HepG2 (cell line): Measurements from ENCODE around the gene GPRC5B. TPM values are rescaled to one million over a fixed set of nuclear protein-coding genes. Genes with fewer than 3 reads are reported as not detected.

Experiments
- ARHGAP35 ChIP-seq: sonication (generic); formaldehyde crosslinking; IDR thresholded peaks from 2 replicates; pipeline ENCODE4 v1.9.0; 2022; ENCODE audit warnings: mild to moderate bottlenecking, inconsistent platforms, moderate library complexity, missing genetic modification reagents, borderline replicate concordance
- ARNT2 ChIP-seq: sonication (generic); formaldehyde crosslinking; IDR thresholded peaks from 2 replicates; pipeline ENCODE4 v1.8.0; 2022; ENCODE audit warnings: mild to moderate bottlenecking, low read depth, missing genetic modification reagents, moderate library complexity
- ATF7 ChIP-seq, 2 experiments: fragments of 450-650 bp in 1 of 2; sonication (generic) in 1 of 2; formaldehyde crosslinking in 1 of 2; IDR thresholded peaks; 2 replicates each; pipeline versions ENCODE4 v1.4.0 to v1.6.1; 2016 to 2020; ENCODE audit warnings: antibody characterized with exemption in 1 of 2, mild to moderate bottlenecking in 1 of 2, missing genetic modification reagents in 1 of 2
- CTCF ChIP-seq: sonication (generic); formaldehyde crosslinking; IDR thresholded peaks from 2 replicates; pipeline ENCODE4 v1.5.0; 2020; ENCODE audit warnings: mild to moderate bottlenecking, missing genetic modification reagents, moderate library complexity
- HNF4A ChIP-seq: sonication (generic); formaldehyde crosslinking; IDR thresholded peaks from 2 replicates; pipeline ENCODE4 v1.4.0; 2020; ENCODE audit warnings: missing genetic modification reagents
- MTA1 ChIP-seq: sonication (generic); formaldehyde crosslinking; IDR thresholded peaks from 2 replicates; pipeline ENCODE4 v1.4.0; 2020; ENCODE audit warnings: missing genetic modification reagents, mild to moderate bottlenecking, borderline replicate concordance
- MXD3 ChIP-seq: IDR thresholded peaks from 2 replicates; pipeline ENCODE4 v1.6.1; 2016; ENCODE audit warnings: mild to moderate bottlenecking, missing biosample characterization, missing genetic modification reagents
- PCBP2 ChIP-seq: fragments of 200-400 bp; formaldehyde crosslinking; optimal IDR thresholded peaks from 2 replicates; pipeline ENCODE3; 2018; ENCODE audit warnings: low read length, low read depth; ENCODE audit not compliant: poor library complexity, severe bottlenecking
- SP4 ChIP-seq: sonication (generic); formaldehyde crosslinking; IDR thresholded peaks from 2 replicates; pipeline ENCODE4 v1.8.1; 2023; ENCODE audit warnings: mild to moderate bottlenecking, missing genetic modification reagents
- SRSF1 ChIP-seq: fragments of 200-400 bp; formaldehyde crosslinking; optimal IDR thresholded peaks from 2 replicates; pipeline ENCODE3; 2017; ENCODE audit warnings: mild to moderate bottlenecking, low read depth, low read length, moderate library complexity
- TFDP1 ChIP-seq: IDR thresholded peaks from 2 replicates; pipeline ENCODE4 v1.6.1; 2016; ENCODE audit warnings: missing compliant biosample characterization, missing genetic modification reagents, borderline replicate concordance
- XRCC5 ChIP-seq: fragments of 200-400 bp; formaldehyde crosslinking; optimal IDR thresholded peaks from 2 replicates; pipeline ENCODE3; 2017; ENCODE audit warnings: mild to moderate bottlenecking, low read length
- ZBTB7A ChIP-seq: sonication (generic); formaldehyde crosslinking; IDR thresholded peaks from 2 replicates; pipeline ENCODE4 v1.8.0; 2022; ENCODE audit warnings: mild to moderate bottlenecking, missing genetic modification reagents
- ZNF230 ChIP-seq: sonication (generic); formaldehyde crosslinking; IDR thresholded peaks from 2 replicates; pipeline ENCODE4 v1.4.0; 2020; ENCODE audit warnings: mild to moderate bottlenecking, missing genetic modification reagents
- ZNF350 ChIP-seq: sonication (generic); formaldehyde crosslinking; IDR thresholded peaks from 2 replicates; pipeline ENCODE4 v1.4.0; 2020; ENCODE audit warnings: mild to moderate bottlenecking, low read depth, missing genetic modification reagents, borderline replicate concordance
- ZNF572 ChIP-seq: sonication (generic); formaldehyde crosslinking; IDR thresholded peaks from 2 replicates; pipeline ENCODE4 v1.5.1; 2020; ENCODE audit warnings: mild to moderate bottlenecking, missing genetic modification reagents
- ZNF687 ChIP-seq: sonication (generic); formaldehyde crosslinking; IDR thresholded peaks from 2 replicates; pipeline ENCODE4 v1.5.1; 2020; ENCODE audit warnings: mild to moderate bottlenecking, missing genetic modification reagents, moderate library complexity
- ZNF737 ChIP-seq: sonication (generic); formaldehyde crosslinking; IDR thresholded peaks from 2 replicates; pipeline ENCODE4 v1.5.0; 2020; ENCODE audit warnings: missing genetic modification reagents, mild to moderate bottlenecking, borderline replicate concordance
- ZNF782 ChIP-seq: sonication (generic); formaldehyde crosslinking; IDR thresholded peaks from 2 replicates; pipeline ENCODE4 v1.4.0; 2020; ENCODE audit warnings: missing genetic modification reagents, mild to moderate bottlenecking, borderline replicate concordance
- ZSCAN20 ChIP-seq: sonication (generic); formaldehyde crosslinking; IDR thresholded peaks from 2 replicates; pipeline ENCODE4 v1.4.0; 2020; ENCODE audit warnings: missing genetic modification reagents, mild to moderate bottlenecking, borderline replicate concordance
- polyA plus RNA-seq, 8 experiments: library from polyadenylated mRNA; depleted of rRNA in 3 of 8; stranded (reverse) in 7 of 8; unstranded in 1 of 8; fragments of >200 nt; fragmentation: Illumina TruSeq in 4 of 8; extraction: Trizol in 4 of 8; gene quantifications; 2 replicates each; pipeline versions ENCODE4 v1.2.1 to v1.2.3, GENCODE V29; 2011 to 2016; ENCODE audit warnings: low read depth in 4 of 8, missing spikeins in 1 of 8, mixed read lengths in 1 of 8; ENCODE audit not compliant: insufficient read depth in 1 of 8
- total RNA-seq, 5 experiments: library from RNA; depleted of rRNA; stranded (reverse); fragments of >200 nt; fragmentation: Illumina TruSeq; extraction: Trizol; gene quantifications; 2 replicates each; pipeline ENCODE4 v1.2.3, GENCODE V29; 2016; ENCODE audit warnings: low read depth in 1 of 5

Gene GPRC5B
- total and polyA plus RNA-seq, 2 of the 13 experiments (the other 11 are each of a cell fraction or from before 2014, with no cell fraction given), result 0.46 to 0.53 TPM

GRCh38 chr16:19884611-19885450, at the start of gene GPRC5B (continued):
- TF ChIP-seq CTCF (CRISPR knock-in tag) (peak; percentile 37; the same call in 1 of the 2 replicates), ZNF737 (no peak), SRSF1 (peak; percentile 54), ARNT2 (CRISPR knock-in tag) (peak; percentile 26; the same call in 1 of the 2 replicates), HNF4A (CRISPR knock-in tag) (no peak), ZNF572 (no peak), XRCC5 (peak; percentile 8), ZNF687 (CRISPR knock-in tag) (peak; percentile 33), TFDP1 (0 out of 2 replicates have a peak, but pooled peaks have one; percentile 20), PCBP2 (no peak), ARHGAP35 (CRISPR knock-in tag) (no peak), ZNF230 (CRISPR knock-in tag) (no peak; the same call in 1 of the 2 replicates), SP4 (CRISPR knock-in tag) (0 out of 2 replicates have a peak, but pooled peaks have one; percentile 21), MTA1 (CRISPR knock-in tag) (no peak), ZNF350 (CRISPR knock-in tag) (no peak), MXD3 (peak; percentile 37; the same call in 1 of the 2 replicates), ZBTB7A (0 out of 2 replicates have a peak, but pooled peaks have one; percentile 34), ZNF782 (no peak), ATF7 (IDR thresholded peaks at IDR 0.05) (no peak), ATF7 (CRISPR knock-in tag; IDR thresholded peaks at IDR 0.05) (0 out of 2 replicates have a peak, but pooled peaks have one; percentile 44), ZSCAN20 (CRISPR knock-in tag) (no peak)
